OCI-LY7 (cell line): ENCODE measurements around the gene GNS. TPM values are rescaled to one million over a fixed set of nuclear protein-coding genes. Genes with fewer than 3 reads are reported as not detected.

Experiments used
- BruUV-seq: library from RNA; stranded (reverse); fragments of 400-500 nt; replicated peaks from 2 replicates; lab custom pipeline; 2021; lab: Mats Ljungman, UMichigan
- CTCF ChIA-PET: fragments of 300-600 bp; sonication (Branson Sonifier 250); formaldehyde crosslinking; loops from one replicate; lab custom pipeline; 2022; ENCODE audit warnings: antibody characterized with exemption; ENCODE audit not compliant: unreplicated experiment; lab: Charles Lee
- POLR2A ChIA-PET: fragments of 300-600 bp; sonication (Branson Sonifier 250); formaldehyde crosslinking; loops from one replicate; lab custom pipeline; 2022; ENCODE audit warnings: antibody characterized with exemption; lab: Charles Lee
- DNase-seq: peaks from one replicate; pipeline ENCODE4 v3.0.0-alpha.2; 2015; ENCODE audit warnings: low spot score
- H2AFZ ChIP-seq: fragments of 200-600 bp; sonication (generic), shearing (Covaris generic); 2 replicates; pipeline ENCODE4 v1.6.1; 2014; ENCODE audit warnings: mild to moderate bottlenecking, antibody characterized with exemption, low read length, moderate library complexity
- H3K27ac ChIP-seq: fragments of 200-600 bp; sonication (generic); 2 replicates; pipeline ENCODE4 v1.5.1; 2014; ENCODE audit warnings: mixed run types, low read depth, mild to moderate bottlenecking, moderate library complexity, low read length, inconsistent platforms; ENCODE audit not compliant: poor library complexity, severe bottlenecking
- H3K36me3 ChIP-seq: fragments of 200-600 bp; sonication (generic); 2 replicates; pipeline ENCODE4 v1.6.1; 2014; ENCODE audit warnings: mild to moderate bottlenecking, antibody characterized with exemption, low read length, moderate library complexity, mixed read lengths; ENCODE audit not compliant: insufficient read depth
- H3K4me1 ChIP-seq: fragments of 200-600 bp; sonication (generic); 2 replicates; pipeline ENCODE4 v1.5.1; 2014; ENCODE audit warnings: mild to moderate bottlenecking, low read length; ENCODE audit not compliant: insufficient read depth, poor library complexity, severe bottlenecking
- H3K4me2 ChIP-seq: fragments of 200-600 bp; sonication (generic); 2 replicates; pipeline ENCODE4 v1.6.1; 2014; ENCODE audit warnings: mild to moderate bottlenecking, low read length
- H3K4me3 ChIP-seq: fragments of 200-600 bp; sonication (generic); 2 replicates; pipeline ENCODE4 v1.5.1; 2014; ENCODE audit warnings: mild to moderate bottlenecking, low read depth, low read length; ENCODE audit not compliant: poor library complexity, severe bottlenecking
- H3K79me2 ChIP-seq: fragments of 200-600 bp; sonication (generic); 2 replicates; pipeline ENCODE4 v1.6.1; 2016; ENCODE audit warnings: low read depth, mild to moderate bottlenecking, low read length, moderate library complexity, mixed read lengths; ENCODE audit not compliant: insufficient read depth
- H3K9me2 ChIP-seq: fragments of 200-600 bp; sonication (generic); 2 replicates; pipeline ENCODE4 v1.6.1; 2016; ENCODE audit warnings: mild to moderate bottlenecking, low read length, mixed read lengths; ENCODE audit not compliant: insufficient read depth
- H3K9me3 ChIP-seq: fragments of 200-600 bp; sonication (generic); 2 replicates; pipeline ENCODE4 v1.6.1; 2014; ENCODE audit warnings: mild to moderate bottlenecking, mixed run types, low read length, mixed read lengths
- H4K20me1 ChIP-seq: fragments of 200-600 bp; sonication (generic); 2 replicates; pipeline ENCODE4 v1.6.1; 2014; ENCODE audit warnings: mild to moderate bottlenecking, antibody characterized with exemption, low read length, moderate library complexity, mixed read lengths; ENCODE audit not compliant: insufficient read depth
- EZH2phosphoT487 ChIP-seq: fragments of 200-600 bp; sonication (generic); IDR thresholded peaks from 2 replicates; pipeline ENCODE4 v1.6.1; 2018; ENCODE audit warnings: low read depth, borderline replicate concordance, mild to moderate bottlenecking, mixed run types, antibody characterized with exemption, low read length, moderate library complexity, mixed read lengths
- intact Hi-C: fragments of 100-400 bp; cut with micrococcal nuclease; formaldehyde crosslinking; loops from one replicate; pipeline ENCODE4 v1.10.0; 2022; ENCODE audit not compliant: unreplicated experiment
- total RNA-seq, 2 experiments: library from RNA; depleted of rRNA in 1 of 2; stranded (reverse); fragments of >200 nt in 1 of 2; shearing (Covaris generic) in 1 of 2; gene quantifications; 2 replicates each; pipeline ENCODE4 v1.2.3, GENCODE V29; 2014 to 2022
- TF ChIP-seq, protein P1 (sequence below): fragments of 200-600 bp; sonication (generic); conservative IDR thresholded peaks from 2 replicates; pipeline ENCODE4 v1.5.1; 2014; ENCODE audit warnings: mild to moderate bottlenecking, antibody characterized with exemption, low read length, moderate library complexity, mixed read lengths

GNS gene
- total RNA-seq, 2 experiments from 2014 or later, result 8.0 to 16.0 TPM

DNA sequence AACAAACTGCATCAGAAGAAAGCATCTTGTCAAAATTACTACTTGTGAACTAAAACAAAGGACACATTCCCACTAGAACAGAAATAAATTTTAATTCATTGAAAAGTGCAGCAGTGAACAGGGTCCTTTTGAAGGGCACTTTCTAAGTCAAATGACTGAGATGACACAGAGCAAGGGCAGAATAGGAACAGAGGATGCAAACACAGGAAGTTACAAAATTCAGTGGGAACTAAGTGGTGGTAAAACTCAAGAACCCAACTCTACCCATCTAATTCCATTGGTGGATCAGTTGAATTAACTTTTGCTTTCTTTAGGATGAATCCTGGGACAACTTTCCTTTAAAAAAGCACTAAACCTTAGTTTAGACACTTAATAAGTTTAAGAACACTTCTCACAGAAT lies 45.8 kb downstream of the GNS start:
- Histone ChIP-seq H3K9me3 (no peaks in the 10 kb centered on the region), H3K79me2 (no peaks in the 10 kb centered on the region), H3K27ac (no peak overlapping the region), H3K4me1 (no peaks in the 10 kb centered on the region), H3K36me3 (peaks cover 29% of the 10 kb centered on the region; the same call in 1 of the 2 replicates), H3K9me2 (no peaks in the 10 kb centered on the region), H3K4me3 (no peak overlapping the region), H4K20me1 (no peaks in the 10 kb centered on the region), H3K4me2 (no peak overlapping the region), H2AFZ (no peak overlapping the region)
- ChIA-PET POLR2A (no interaction called here), CTCF (no interaction called here)
- TF ChIP-seq, protein P1, sequence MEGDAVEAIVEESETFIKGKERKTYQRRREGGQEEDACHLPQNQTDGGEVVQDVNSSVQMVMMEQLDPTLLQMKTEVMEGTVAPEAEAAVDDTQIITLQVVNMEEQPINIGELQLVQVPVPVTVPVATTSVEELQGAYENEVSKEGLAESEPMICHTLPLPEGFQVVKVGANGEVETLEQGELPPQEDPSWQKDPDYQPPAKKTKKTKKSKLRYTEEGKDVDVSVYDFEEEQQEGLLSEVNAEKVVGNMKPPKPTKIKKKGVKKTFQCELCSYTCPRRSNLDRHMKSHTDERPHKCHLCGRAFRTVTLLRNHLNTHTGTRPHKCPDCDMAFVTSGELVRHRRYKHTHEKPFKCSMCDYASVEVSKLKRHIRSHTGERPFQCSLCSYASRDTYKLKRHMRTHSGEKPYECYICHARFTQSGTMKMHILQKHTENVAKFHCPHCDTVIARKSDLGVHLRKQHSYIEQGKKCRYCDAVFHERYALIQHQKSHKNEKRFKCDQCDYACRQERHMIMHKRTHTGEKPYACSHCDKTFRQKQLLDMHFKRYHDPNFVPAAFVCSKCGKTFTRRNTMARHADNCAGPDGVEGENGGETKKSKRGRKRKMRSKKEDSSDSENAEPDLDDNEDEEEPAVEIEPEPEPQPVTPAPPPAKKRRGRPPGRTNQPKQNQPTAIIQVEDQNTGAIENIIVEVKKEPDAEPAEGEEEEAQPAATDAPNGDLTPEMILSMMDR, result no peak
- no peak for TF ChIP-seq EZH2phosphoT487
- intact Hi-C loops, result no loop called here
- no peak for DNase-seq
- no TSS peak for BruUV-seq

DNA sequence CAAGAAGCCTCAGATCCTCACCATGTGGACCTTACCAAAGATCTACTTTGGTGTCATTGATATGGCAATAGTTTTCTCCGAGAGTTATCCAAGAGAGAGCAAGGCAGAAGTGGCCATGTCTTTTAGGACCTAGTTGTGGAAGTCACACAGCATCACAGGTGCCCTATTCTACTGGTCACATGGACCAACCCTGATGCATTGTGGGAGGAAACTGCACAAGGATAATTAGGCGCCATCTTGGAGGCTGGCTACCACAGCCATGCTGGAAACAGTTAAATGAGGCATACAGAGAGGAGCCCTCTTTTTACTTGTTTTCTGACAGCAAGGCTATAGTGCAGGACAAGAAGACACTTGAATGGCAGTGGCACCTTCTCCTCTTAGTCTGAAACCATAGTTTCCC lies 49.8 kb downstream of the GNS start:
- Histone ChIP-seq H3K36me3 (peaks cover 9% of the 10 kb centered on the region; the same call in 1 of the 2 replicates), H3K9me2 (no peaks in the 10 kb centered on the region), H4K20me1 (no peaks in the 10 kb centered on the region), H3K4me1 (no peaks in the 10 kb centered on the region), H3K79me2 (no peaks in the 10 kb centered on the region), H2AFZ (no peak overlapping the region), H3K4me2 (no peak overlapping the region), H3K9me3 (no peaks in the 10 kb centered on the region), H3K27ac (no peak overlapping the region), H3K4me3 (no peak overlapping the region)
- POLR2A ChIA-PET, result interaction anchor here (0.7 kb wide), 1 partner anchor 112 kb away, joined by 3 read pairs; no protein-coding TSS in a partner anchor
- BruUV-seq, result no TSS peak
- no peak for DNase-seq
- TF ChIP-seq EZH2phosphoT487, result no peak
- TF ChIP-seq, protein P1, result no peak
- intact Hi-C loops, result no loop called here
- CTCF ChIA-PET, result no interaction called here

DNA sequence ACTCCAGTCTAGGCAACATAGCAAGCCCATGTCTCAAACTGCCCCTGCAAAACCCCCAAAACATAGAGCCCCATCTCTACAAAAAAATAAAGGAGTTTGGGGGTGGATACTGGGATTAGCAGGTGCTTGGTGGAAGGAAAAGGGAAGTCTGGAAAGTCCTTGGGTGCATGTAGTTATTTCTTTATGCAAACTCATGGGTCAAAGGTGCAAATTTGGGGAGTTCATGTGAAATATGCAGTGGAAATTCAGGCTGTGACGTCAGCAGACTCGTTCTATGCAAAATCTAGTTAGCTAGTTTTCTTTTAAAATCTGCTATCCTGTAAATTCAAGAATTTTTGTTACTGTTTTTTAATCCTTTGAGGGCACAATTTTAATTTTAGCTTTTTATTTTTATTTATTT lies 51.3 kb downstream of the GNS start:
- DNase-seq, result no peak
- Histone ChIP-seq H4K20me1 (no peaks in the 10 kb centered on the region), H3K36me3 (no peaks in the 10 kb centered on the region), H2AFZ (no peak overlapping the region), H3K4me2 (no peak overlapping the region), H3K4me1 (no peaks in the 10 kb centered on the region), H3K9me2 (no peaks in the 10 kb centered on the region), H3K79me2 (no peaks in the 10 kb centered on the region), H3K9me3 (no peaks in the 10 kb centered on the region), H3K27ac (no peak overlapping the region), H3K4me3 (no peak overlapping the region)
- BruUV-seq, result no TSS peak
- intact Hi-C loops, result no loop called here
- TF ChIP-seq, protein P1, result no peak
- TF ChIP-seq EZH2phosphoT487, result no peak
- ChIA-PET CTCF (no interaction called here), POLR2A (interaction anchor here (0.6 to 1.6 kb wide), 4 partner anchors 11 to 163 kb away, joined by 3 to 7 read pairs (median 3); no protein-coding TSS in a partner anchor)
